Kidney glomerular epithelial cell (primary cell): ENCODE measurements around the gene MTA1.

Experiments used
- DNase-seq: peaks from one replicate; lab custom pipeline; 2025; lab: John Stamatoyannopoulos, UW

MTA1 gene

GRCh38 chr14:105410642-105411016 lies 9.0 kb upstream of the MTA1 start:
- DNase-seq, result no peak

DNA sequence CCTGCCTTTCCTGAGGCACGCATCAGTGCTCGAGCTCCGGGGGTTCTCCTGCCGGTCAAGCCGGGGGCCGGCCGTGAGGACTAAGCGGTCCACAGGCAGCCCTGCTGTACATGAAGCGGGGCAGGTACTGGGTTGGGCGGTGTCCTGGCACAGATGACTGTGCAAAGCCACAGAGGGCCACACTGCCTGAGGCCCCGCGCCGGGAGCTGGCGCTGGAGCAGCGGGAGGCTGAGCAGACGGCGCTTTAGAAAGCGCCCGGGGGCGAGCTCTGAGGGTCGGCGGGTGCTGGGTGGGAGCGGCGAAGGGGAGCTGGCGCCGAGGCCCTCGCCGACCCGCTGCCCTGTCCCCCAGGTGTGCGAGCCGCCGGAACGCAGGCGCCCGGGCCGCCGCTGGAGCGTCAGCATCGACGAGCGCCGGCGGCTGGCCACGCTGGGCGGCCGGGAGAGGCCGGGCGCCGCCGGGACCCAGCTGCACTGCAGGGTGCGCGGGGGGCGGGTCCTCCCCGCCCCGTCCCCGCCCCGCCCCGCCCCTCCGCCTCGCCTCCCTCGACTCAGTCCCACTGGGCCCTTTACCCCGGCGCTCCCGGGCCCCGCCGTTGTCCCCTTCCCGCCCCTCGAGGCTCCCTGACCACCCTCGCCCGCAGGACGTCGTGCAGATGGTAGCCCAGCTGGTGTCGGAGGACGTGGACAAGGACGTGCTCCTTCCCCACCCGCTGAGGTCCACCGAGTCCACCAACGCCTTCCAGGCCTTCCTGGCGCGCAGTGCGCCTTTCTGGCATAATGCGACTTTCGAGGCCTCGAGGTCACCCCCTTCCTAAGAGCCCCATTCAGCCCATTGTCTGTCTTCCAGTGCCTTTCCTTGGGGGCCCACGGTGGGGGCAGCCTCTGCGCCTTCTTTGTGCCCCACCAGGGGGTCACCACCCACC lies 8.3 kb upstream of the MTA1 start:
- no peak for DNase-seq

GRCh38 chr14:105411985-105412770 lies 7.4 kb upstream of the MTA1 start:
- DNase-seq, result no peak

GRCh38 chr14:105412771-105413543 lies 6.7 kb upstream of the MTA1 start:
- DNase-seq, result no peak

GRCh38 chr14:105413544-105413886 lies 6.1 kb upstream of the MTA1 start:
- DNase-seq, result no peak

DNA sequence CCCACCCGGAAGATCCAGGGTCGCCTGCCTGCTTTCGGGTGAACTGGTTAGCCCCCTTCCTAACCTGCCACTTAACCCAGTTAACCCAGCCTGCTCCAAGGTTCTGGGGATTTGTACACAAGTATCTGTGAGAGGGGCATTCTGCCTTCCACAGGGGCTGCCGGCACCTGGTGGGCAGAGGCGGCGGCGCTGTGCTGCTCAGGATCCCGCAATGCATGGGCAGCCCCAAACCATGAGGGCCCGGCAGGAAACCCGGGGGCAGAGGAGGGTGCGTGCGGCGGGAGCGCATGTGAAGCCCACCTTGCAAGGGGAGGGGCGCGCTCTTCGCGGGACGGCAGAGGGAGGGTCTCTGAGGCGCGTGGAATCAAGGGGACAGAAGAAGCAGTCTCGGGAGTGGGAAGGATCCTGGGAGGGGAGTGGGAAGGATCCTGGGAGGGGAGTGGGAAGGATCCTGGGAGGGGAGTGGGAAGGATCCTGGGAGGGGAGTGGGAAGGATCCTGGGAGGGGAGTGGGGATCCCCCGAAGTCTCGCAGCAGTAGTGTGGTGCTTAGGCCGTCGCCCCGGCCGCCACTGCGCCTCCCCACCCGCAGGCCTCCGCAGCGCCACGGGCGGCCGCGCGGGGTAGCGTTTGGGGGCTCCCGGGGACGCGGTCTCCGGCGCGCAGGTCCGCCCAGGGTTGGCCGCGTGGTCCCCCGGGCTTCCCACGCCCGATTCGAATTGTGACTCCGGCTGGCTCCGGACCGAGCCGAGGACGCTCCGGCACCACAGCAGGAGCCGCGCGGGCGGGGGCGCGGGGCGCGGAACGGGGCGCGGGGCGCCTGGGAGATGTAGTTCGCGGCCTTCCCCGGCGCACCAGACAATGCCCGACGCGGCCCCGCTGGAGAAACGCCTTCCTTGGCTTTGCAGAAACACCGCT lies 4.9 kb upstream of the MTA1 start:
- peak; percentile 37 for DNase-seq

DNA sequence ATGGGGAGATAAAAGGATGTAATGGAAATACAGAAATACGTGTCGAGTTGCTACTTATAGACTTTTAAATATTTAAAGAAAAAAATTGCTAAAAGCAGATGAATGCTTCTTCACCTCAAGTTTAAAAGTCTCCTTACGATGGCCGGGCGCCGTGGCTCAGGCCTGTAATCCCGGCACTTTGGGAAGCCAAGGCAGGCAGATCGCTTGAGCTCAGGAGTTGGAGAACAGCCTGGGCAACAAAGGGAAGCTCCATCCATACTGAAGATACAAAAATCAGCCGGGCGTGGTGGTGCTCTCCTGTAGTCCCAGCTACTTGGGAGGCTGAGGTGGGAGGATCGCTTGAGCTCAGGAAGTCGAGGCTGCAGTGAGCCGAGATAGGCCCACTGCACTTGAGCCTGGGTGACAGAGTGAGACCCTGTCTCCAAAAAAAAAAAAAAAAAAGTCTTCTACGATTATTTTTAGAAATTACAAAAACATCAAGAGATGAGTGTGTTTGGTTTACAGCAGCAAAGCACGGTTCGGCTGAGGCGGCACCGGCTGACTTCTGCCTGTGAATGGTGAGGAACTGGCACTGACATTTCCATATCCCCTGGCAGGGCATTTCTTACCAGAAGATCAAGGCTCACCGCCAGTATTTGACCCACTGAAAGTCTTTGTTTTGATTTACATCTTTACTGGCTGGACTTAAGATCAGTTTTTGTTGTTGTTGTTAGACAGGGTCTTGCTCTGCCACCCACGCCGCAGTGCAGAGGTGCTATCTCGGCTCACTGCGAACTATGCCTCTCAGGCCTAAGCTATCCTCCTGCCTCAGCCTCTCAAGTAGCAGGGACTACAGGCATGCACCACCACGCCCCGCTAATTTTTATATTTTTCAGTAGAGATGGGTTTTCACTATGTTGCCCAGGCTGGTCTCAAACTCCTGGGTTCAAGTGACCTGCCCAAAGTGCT lies 3.9 kb upstream of the MTA1 start:
- DNase-seq, result no peak

- DNase-seq, result no peak
Observed at GRCh38 chr14:105416671-105417070, 3.0 kb upstream of the MTA1 start.

- no peak for DNase-seq
Observed at GRCh38 chr14:105417690-105418121, 1.9 kb upstream of the MTA1 start.

- no peak for DNase-seq
Observed at GRCh38 chr14:105418269-105419194, 1.1 kb upstream of the MTA1 start.

GRCh38 chr14:105420101-105420973 lies 710 bp downstream of the MTA1 start:
- DNase-seq, result no peak

DNA sequence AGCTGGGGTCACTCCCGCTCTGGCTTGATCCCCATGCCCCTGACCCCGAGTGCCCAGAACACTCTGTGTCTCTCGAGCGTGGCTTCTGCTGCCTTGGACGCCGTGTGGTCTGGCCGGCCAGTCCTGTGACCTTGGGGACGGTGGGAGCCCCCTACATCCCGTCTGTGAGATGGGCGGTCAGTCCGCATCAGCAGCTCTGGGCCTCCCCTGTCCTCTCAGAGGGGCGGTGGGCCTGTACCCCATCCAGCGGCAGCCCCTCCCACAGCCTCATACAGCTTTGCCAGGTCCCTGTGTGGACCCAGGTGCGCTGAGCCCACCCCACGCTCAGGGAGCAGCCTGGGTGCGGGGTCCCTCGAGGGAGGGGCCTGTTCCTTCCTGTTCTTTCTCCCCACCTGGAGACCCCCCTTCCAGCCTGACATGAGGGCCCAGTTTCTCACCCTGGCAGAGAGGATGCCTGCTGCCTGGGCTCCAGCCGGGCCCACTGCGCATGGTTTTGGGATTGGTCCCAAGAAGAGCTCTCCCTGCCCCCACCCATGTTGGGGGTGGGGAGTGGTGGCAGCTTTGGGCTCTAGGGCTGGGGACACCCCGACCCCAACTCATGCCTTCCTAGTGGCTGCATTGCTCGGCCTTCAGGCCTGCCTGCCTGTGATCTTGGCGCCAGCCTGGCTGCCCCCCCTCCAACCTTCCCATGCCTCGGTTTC lies 1.5 kb downstream of the MTA1 start:
- DNase-seq, result no peak

DNA sequence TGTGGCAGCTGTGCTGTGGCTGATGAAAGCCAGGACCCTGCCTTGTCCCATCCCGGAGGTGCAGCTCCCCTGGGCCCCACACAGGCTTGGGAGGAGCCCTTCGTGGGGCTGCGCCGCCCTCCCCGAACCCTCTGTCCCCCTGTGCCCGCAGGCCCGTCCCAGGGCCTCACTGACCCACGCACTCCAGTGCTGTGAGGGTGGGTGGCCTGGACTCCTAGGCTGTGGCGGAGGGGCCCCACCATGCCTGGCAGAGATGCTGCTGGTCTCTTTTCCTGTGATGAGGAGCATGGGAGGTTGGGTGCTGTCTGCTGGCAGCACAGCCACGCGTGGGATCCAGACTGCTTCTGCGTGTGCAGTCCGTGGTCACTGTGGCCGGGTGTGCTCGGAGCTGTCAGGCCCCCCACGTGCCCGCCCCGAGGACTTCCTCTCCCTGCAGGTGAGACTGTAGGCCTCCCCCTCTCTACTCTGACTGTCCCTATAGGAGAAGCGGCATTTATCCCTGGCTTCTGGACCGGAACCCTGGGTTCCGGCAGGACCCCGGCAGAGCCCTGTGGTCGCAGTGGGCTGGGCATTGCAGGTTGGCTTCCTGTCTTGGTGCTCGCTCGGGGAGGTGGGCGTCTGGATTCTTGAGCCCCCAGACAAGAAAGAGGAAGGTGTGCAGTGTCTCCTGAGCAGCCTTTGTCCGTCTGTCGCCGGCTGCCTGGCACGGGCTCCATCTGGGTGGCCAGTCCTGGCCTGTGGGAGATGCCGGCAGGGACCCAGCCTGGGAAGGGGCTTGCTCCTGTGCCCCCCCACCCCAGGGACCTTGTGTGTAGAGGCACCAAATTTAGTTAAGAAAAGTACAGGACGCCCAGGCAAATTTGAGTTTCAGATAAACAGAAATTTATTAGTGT lies 2.3 kb downstream of the MTA1 start:
- DNase-seq, result no peak

- no peak for DNase-seq
Observed at GRCh38 chr14:105422695-105423487, 3.3 kb downstream of the MTA1 start.

GRCh38 chr14:105423488-105424195 lies 4.0 kb downstream of the MTA1 start:
- no peak for DNase-seq
